Epithelial cell of prostate (primary cell): ENCODE data around the gene WBP1L.
"Not testable (repeated sequence)": the region's sequence is repeated elsewhere in the genome, so short reads cannot be mapped to it uniquely, and the experiment has no call there.

Experiments used
- DNase-seq: peaks from one replicate; pipeline ENCODE4 v3.0.0-alpha.2; 2011; ENCODE audit warnings: low read depth, low spot score
- H3K27ac ChIP-seq: fragments of 450-650 bp; 2 replicates; pipeline ENCODE4 v1.5.1; 2017; ENCODE audit warnings: mild to moderate bottlenecking

Gene WBP1L

GRCh38 chr10:102801496-102801895, 57.7 kb downstream of the WBP1L start:
- DNase-seq = no peak
- H3K27ac ChIP-seq = no peak overlapping the region

GRCh38 chr10:102801978-102802377, 58.2 kb downstream of the WBP1L start:
- no peak for DNase-seq
- H3K27ac ChIP-seq = no peak overlapping the region

- DNase-seq = peak; percentile 40
- peak overlapping the region; percentile 16 for H3K27ac ChIP-seq
Observed at GRCh38 chr10:102802920-102803534, 59.3 kb downstream of the WBP1L start.

- H3K27ac ChIP-seq = no peak overlapping the region
- DNase-seq = no peak
Observed at GRCh38 chr10:102804382-102805055, 60.8 kb downstream of the WBP1L start.

GRCh38 chr10:102808380-102808779, 64.6 kb downstream of the WBP1L start:
- DNase-seq = no peak
- no peak overlapping the region for H3K27ac ChIP-seq

GRCh38 chr10:102811346-102811745, 67.6 kb downstream of the WBP1L start:
- DNase-seq = no peak
- no peak overlapping the region for H3K27ac ChIP-seq

GRCh38 chr10:102812231-102812876, 68.6 kb downstream of the WBP1L start:
- no peak for DNase-seq
- no peak overlapping the region for H3K27ac ChIP-seq

GRCh38 chr10:102813017-102813541, 69.3 kb downstream of the WBP1L start:
- DNase-seq = no peak

GRCh38 chr10:102813734-102814452, 70.1 kb downstream of the WBP1L start:
- DNase-seq = no peak
- H3K27ac ChIP-seq = no peak overlapping the region

More at GRCh38 chr10:102813017-102813541, 69.3 kb downstream of the WBP1L start:
- H3K27ac ChIP-seq = no peak overlapping the region

GRCh38 chr10:102814453-102814871, 70.7 kb downstream of the WBP1L start:
- H3K27ac ChIP-seq = no peak overlapping the region
- no peak for DNase-seq

GRCh38 chr10:102814873-102815661, 71.3 kb downstream of the WBP1L start:
- peak overlapping the region; percentile 52 for H3K27ac ChIP-seq
- DNase-seq = no peak

GRCh38 chr10:102815790-102816549, 72.2 kb downstream of the WBP1L start:
- H3K27ac ChIP-seq = peak overlapping the region; percentile 52
- DNase-seq = no peak

- DNase-seq = no peak
- H3K27ac ChIP-seq = no peak overlapping the region
Observed at GRCh38 chr10:102817175-102817574, 73.4 kb downstream of the WBP1L start.

GRCh38 chr10:102819054-102819453, 75.3 kb downstream of the WBP1L start:
- H3K27ac ChIP-seq = no peak overlapping the region
- DNase-seq = no peak

GRCh38 chr10:102820008-102820407, 76.3 kb downstream of the WBP1L start:
- not testable (repeated sequence) for H3K27ac ChIP-seq, DNase-seq

GRCh38 chr10:102822222-102822621, 78.5 kb downstream of the WBP1L start:
- H3K27ac ChIP-seq = no peak overlapping the region
- DNase-seq = no peak

- H3K27ac ChIP-seq = no peak overlapping the region
- DNase-seq = no peak
Observed at GRCh38 chr10:102824664-102825063, 80.9 kb downstream of the WBP1L start.

GRCh38 chr10:102826148-102826796, 82.5 kb downstream of the WBP1L start:
- no peak for DNase-seq
- H3K27ac ChIP-seq = no peak overlapping the region

- no peak overlapping the region for H3K27ac ChIP-seq
- no peak for DNase-seq
Observed at GRCh38 chr10:102827597-102827975, 83.8 kb downstream of the WBP1L start.
